ENCODE data around the gene SPIN1.

SPIN1 gene

GRCh38 chr9:88388886-88389605 is 802 bp downstream of the SPIN1 start:
- TF ChIP-seq, protein P1, sequence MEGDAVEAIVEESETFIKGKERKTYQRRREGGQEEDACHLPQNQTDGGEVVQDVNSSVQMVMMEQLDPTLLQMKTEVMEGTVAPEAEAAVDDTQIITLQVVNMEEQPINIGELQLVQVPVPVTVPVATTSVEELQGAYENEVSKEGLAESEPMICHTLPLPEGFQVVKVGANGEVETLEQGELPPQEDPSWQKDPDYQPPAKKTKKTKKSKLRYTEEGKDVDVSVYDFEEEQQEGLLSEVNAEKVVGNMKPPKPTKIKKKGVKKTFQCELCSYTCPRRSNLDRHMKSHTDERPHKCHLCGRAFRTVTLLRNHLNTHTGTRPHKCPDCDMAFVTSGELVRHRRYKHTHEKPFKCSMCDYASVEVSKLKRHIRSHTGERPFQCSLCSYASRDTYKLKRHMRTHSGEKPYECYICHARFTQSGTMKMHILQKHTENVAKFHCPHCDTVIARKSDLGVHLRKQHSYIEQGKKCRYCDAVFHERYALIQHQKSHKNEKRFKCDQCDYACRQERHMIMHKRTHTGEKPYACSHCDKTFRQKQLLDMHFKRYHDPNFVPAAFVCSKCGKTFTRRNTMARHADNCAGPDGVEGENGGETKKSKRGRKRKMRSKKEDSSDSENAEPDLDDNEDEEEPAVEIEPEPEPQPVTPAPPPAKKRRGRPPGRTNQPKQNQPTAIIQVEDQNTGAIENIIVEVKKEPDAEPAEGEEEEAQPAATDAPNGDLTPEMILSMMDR (IDR thresholded peaks at IDR 0.05; ENCODE audit: low read depth, low read length, missing control alignments), result no peak
- H3K4me3 ChIP-seq (replicated peaks; ENCODE audit: low read depth, low read length), result peak overlapping the region; percentile 74
- no peak for DNase-seq (ENCODE audit: extremely low read depth, low read depth)

GRCh38 chr9:88390371-88390990 is 2.2 kb downstream of the SPIN1 start:
- DNase-seq (ENCODE audit: extremely low read depth, low read depth), result no peak
- H3K4me3 ChIP-seq (replicated peaks; ENCODE audit: low read depth, low read length), result peak overlapping the region; percentile 74
- TF ChIP-seq, protein P1 (IDR thresholded peaks at IDR 0.05; ENCODE audit: low read depth, low read length, missing control alignments), result no peak

- TF ChIP-seq, protein P1 (IDR thresholded peaks at IDR 0.05; ENCODE audit: low read depth, low read length, missing control alignments), result no peak
- DNase-seq (ENCODE audit: extremely low read depth, low read depth), result no peak
Observed at GRCh38 chr9:88391236-88391635, 3.0 kb downstream of the SPIN1 start.

DNA sequence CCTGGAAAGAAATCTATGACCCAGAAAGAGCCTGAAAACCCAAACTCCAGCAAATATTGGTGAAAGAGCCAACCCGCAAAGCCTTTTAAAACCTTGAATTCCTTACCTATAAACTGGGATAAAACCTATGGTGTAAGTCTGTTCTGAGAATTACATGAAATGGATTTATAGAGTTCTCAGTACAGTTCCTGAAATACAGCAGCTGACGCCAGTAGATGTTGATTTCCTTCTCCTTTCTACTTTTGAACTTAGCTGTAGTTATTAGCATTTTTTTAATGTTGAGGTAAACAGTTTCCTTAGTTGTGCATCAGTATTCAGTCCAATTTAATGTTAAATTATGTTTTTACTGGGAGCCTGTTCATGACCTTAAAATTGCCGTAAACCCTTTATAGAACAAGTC is 3.7 kb downstream of the SPIN1 start:
- H3K4me3 ChIP-seq (replicated peaks; ENCODE audit: low read depth, low read length), result no peak overlapping the region
- DNase-seq (ENCODE audit: extremely low read depth, low read depth), result no peak
- TF ChIP-seq, protein P1 (IDR thresholded peaks at IDR 0.05; ENCODE audit: low read depth, low read length, missing control alignments), result no peak

More at GRCh38 chr9:88391236-88391635, 3.0 kb downstream of the SPIN1 start:
- H3K4me3 ChIP-seq (replicated peaks; ENCODE audit: low read depth, low read length), result no peak overlapping the region

- TF ChIP-seq, protein P1 (IDR thresholded peaks at IDR 0.05; ENCODE audit: low read depth, low read length, missing control alignments), result no peak
- no peak for DNase-seq (ENCODE audit: extremely low read depth, low read depth)
- no peak overlapping the region for H3K4me3 ChIP-seq (replicated peaks; ENCODE audit: low read depth, low read length)
Observed at GRCh38 chr9:88392549-88392948, 4.3 kb downstream of the SPIN1 start.

- DNase-seq (ENCODE audit: extremely low read depth, low read depth), result no peak
- TF ChIP-seq, protein P1 (IDR thresholded peaks at IDR 0.05; ENCODE audit: low read depth, low read length, missing control alignments), result no peak
- no peak overlapping the region for H3K4me3 ChIP-seq (replicated peaks; ENCODE audit: low read depth, low read length)
Observed at GRCh38 chr9:88396836-88397577, 8.8 kb downstream of the SPIN1 start.
